DND-41 (cell line): ENCODE data around the gene KISS1R.

Source experiments
- ATAC-seq: fragments of 200-7000 bp; cut with Tn5 transposase; 3 replicates; pipeline ENCODE4 v1.9.1; 2021; ENCODE audit warnings: low read depth; ENCODE audit not compliant: insufficient read depth
- DNase-seq: peaks from one replicate; pipeline ENCODE4 v3.0.0-alpha.2; 2020
- H2AFZ ChIP-seq: 2 replicates; pipeline ENCODE4 v1.6.0; 2012; ENCODE audit warnings: low read depth, low read length
- H3K27ac ChIP-seq: 2 replicates; pipeline ENCODE4 v1.5.1; 2012; ENCODE audit warnings: low read length, inconsistent platforms
- H3K27me3 ChIP-seq: fragments of 200-600 bp; sonication (generic); 2 replicates; pipeline ENCODE4 v1.6.0; 2012; ENCODE audit warnings: low read length, mild to moderate bottlenecking, inconsistent platforms; ENCODE audit not compliant: insufficient read depth, poor library complexity
- H3K36me3 ChIP-seq: 2 replicates; pipeline ENCODE4 v1.5.1; 2012; ENCODE audit warnings: low read length, inconsistent platforms; ENCODE audit not compliant: insufficient read depth
- H3K4me1 ChIP-seq: 2 replicates; pipeline ENCODE4 v1.5.1; 2012; ENCODE audit warnings: mild to moderate bottlenecking, low read length; ENCODE audit not compliant: insufficient read depth
- H3K4me2 ChIP-seq: 2 replicates; pipeline ENCODE4 v1.6.0; 2012; ENCODE audit warnings: mild to moderate bottlenecking, moderate library complexity, low read length, inconsistent platforms; ENCODE audit not compliant: insufficient read depth
- H3K4me3 ChIP-seq, 2 experiments: fragments of 200-600 bp in 1 of 2; shearing (Covaris generic) in 1 of 2; 2 replicates each; pipeline ENCODE4 v1.5.1; 2012 to 2016; ENCODE audit warnings: inconsistent platforms in 2 of 2, low read length in 2 of 2, mild to moderate bottlenecking in 2 of 2, low read depth in 1 of 2, moderate library complexity in 1 of 2
- H3K79me2 ChIP-seq: 2 replicates; pipeline ENCODE4 v1.6.0; 2012; ENCODE audit warnings: low read length, inconsistent platforms; ENCODE audit not compliant: insufficient read depth
- H3K9ac ChIP-seq: 2 replicates; pipeline ENCODE4 v1.6.0; 2012; ENCODE audit warnings: low read depth, mild to moderate bottlenecking, inconsistent platforms, low read length, moderate library complexity
- H3K9me3 ChIP-seq: 2 replicates; pipeline ENCODE4 v1.5.1; 2012; ENCODE audit warnings: low read length, moderate library complexity, mild to moderate bottlenecking, inconsistent platforms; ENCODE audit not compliant: insufficient read depth, severe bottlenecking
- H4K20me1 ChIP-seq: 2 replicates; pipeline ENCODE4 v1.6.0; 2012; ENCODE audit warnings: low read length; ENCODE audit not compliant: insufficient read depth
- EZH2 ChIP-seq: IDR thresholded peaks from 3 replicates; pipeline ENCODE4 v1.6.1; 2012; ENCODE audit warnings: borderline replicate concordance, low read depth, mild to moderate bottlenecking, moderate library complexity, low read length, inconsistent platforms; ENCODE audit not compliant: severe bottlenecking
- TF ChIP-seq, protein P1 (sequence below): IDR thresholded peaks from 2 replicates; pipeline ENCODE4 v1.5.1; 2012; ENCODE audit warnings: borderline replicate concordance, low read length, moderate library complexity, mild to moderate bottlenecking; ENCODE audit not compliant: poor library complexity, severe bottlenecking; ENCODE audit errors: extremely low read depth

The KISS1R gene

DNA sequence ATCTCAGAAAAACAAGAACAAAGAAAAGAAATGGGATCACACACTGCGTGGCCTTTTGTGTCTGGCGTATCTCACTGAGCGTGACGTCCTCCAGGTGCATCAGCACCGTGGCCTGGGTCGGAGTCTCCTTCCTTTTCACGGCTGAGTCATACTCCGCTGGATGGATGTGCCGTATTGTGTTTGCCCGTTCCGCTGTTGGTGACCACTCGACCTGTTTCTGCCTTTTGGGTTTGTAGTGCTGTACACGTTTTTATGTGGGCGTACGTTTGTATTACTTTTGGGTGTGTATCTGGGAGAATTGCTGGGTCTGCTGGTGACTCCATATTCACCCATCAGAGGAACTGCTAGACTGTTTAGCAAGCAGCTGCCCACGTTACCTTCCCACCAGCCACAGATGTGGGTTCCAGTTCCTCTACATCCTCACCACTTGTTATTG is 20.1 kb downstream of the KISS1R start:
- Histone ChIP-seq H3K4me2 (no peak overlapping the region), H3K36me3 (peaks cover 58% of the 10 kb centered on the region), H3K4me1 (no peaks in the 10 kb centered on the region), H3K27ac (no peak overlapping the region), H4K20me1 (peaks cover 51% of the 10 kb centered on the region), H3K9ac (no peak overlapping the region), H3K27me3 (no peaks in the 10 kb centered on the region), H3K4me3 (no peak overlapping the region), H3K79me2 (peaks cover 86% of the 10 kb centered on the region), H3K9me3 (no peaks in the 10 kb centered on the region), H2AFZ (no peak overlapping the region)
- TF ChIP-seq, protein P1, sequence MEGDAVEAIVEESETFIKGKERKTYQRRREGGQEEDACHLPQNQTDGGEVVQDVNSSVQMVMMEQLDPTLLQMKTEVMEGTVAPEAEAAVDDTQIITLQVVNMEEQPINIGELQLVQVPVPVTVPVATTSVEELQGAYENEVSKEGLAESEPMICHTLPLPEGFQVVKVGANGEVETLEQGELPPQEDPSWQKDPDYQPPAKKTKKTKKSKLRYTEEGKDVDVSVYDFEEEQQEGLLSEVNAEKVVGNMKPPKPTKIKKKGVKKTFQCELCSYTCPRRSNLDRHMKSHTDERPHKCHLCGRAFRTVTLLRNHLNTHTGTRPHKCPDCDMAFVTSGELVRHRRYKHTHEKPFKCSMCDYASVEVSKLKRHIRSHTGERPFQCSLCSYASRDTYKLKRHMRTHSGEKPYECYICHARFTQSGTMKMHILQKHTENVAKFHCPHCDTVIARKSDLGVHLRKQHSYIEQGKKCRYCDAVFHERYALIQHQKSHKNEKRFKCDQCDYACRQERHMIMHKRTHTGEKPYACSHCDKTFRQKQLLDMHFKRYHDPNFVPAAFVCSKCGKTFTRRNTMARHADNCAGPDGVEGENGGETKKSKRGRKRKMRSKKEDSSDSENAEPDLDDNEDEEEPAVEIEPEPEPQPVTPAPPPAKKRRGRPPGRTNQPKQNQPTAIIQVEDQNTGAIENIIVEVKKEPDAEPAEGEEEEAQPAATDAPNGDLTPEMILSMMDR = no peak
- ATAC-seq (0 out of 3 replicates have a peak, but pooled peaks have one; percentile 58), DNase-seq (peak; percentile 32)

DNA sequence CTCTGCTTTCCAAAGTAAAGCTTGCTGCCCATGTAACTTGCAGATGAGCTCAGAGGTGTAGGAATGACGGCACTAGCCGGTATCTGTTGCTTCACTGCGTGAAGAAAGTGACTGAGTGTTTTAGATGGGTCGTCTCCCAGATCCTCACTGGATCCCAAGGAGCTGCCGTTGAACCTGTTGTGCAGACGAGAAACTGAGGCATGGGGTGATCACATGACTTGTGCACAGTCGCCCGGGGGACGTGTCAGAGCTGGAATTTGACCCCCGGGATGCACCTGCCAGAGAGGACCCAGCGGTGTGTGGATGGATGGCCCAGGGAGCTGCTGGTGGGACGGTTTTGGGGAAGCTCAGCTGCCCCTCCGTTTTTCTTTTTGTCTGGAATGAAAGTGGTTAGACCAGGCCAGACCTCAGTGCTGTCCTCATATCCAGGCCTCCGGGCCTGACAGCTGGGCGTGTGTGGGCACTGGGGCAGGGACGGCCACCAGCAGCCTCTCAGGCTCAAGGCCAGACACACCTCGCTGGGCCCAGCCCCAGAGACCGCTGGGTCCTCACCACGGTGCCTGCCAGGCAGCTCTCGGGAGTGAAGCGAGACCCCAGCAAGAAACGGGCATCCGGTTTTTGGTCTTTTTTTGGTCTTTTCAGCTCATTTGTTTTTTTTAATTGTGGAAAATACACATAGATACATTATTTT is 21.2 kb downstream of the KISS1R start:
- DNase-seq (no peak), ATAC-seq (no peak)
- Histone ChIP-seq H3K79me2 (peaks cover 83% of the 10 kb centered on the region), H3K4me3 (no peak overlapping the region), H2AFZ (no peak overlapping the region), H3K9me3 (no peaks in the 10 kb centered on the region), H3K9ac (no peak overlapping the region), H3K27ac (no peak overlapping the region), H3K36me3 (peaks cover 55% of the 10 kb centered on the region), H3K27me3 (no peaks in the 10 kb centered on the region), H3K4me2 (no peak overlapping the region), H4K20me1 (peaks cover 46% of the 10 kb centered on the region), H3K4me1 (no peaks in the 10 kb centered on the region)
- no peak for TF ChIP-seq EZH2
- TF ChIP-seq, protein P1 = no peak

DNA sequence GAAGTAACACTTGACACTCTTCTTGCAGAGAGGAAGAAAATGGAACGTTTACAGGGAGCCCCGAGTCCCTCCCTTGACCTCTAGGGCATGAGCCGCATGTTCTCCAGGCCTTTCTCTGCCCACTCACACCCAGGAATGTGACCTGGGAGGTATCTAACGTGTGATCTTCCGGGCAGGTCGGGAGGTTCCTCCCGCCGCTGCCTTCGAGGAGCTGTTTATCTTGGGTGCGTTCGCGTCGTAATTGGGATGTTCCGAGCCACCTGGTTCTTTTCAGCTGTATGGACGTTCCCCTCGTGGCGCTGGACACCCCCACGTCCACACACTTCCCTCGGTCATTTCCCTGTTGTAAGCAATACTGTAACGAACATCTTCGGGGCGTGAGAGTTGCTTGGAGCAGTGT is 22.3 kb downstream of the KISS1R start:
- peaks cover 57% of the 10 kb centered on the region for H3K36me3 ChIP-seq
- no peak overlapping the region for H3K9ac ChIP-seq
- H3K9me3 ChIP-seq = no peaks in the 10 kb centered on the region
- ATAC-seq = no peak
- no peak overlapping the region for H3K4me2 ChIP-seq
- no peak for TF ChIP-seq EZH2
- TF ChIP-seq, protein P1 = no peak
- DNase-seq = no peak
- H3K4me1 ChIP-seq = no peaks in the 10 kb centered on the region
- no peak overlapping the region for H3K27ac ChIP-seq
- H4K20me1 ChIP-seq = peaks cover 53% of the 10 kb centered on the region
- H3K4me3 ChIP-seq = no peak overlapping the region
- no peaks in the 10 kb centered on the region for H3K27me3 ChIP-seq
- peaks cover 84% of the 10 kb centered on the region for H3K79me2 ChIP-seq
- no peak overlapping the region for H2AFZ ChIP-seq
